Amniotic epithelial cell (primary cell): Measurements from ENCODE around the gene TECPR2.
"Not testable (repeated sequence)": the region's sequence is repeated elsewhere in the genome, so short reads cannot be mapped to it uniquely, and the experiment has no call there.

ENCODE experiments used
- DNase-seq: peaks from one replicate; pipeline ENCODE4 v3.0.0-alpha.2; 2010; ENCODE audit warnings: low read depth

TECPR2 gene

GRCh38 chr14:102528431-102529170, 165.9 kb downstream of the TECPR2 start:
- no peak for DNase-seq

DNA sequence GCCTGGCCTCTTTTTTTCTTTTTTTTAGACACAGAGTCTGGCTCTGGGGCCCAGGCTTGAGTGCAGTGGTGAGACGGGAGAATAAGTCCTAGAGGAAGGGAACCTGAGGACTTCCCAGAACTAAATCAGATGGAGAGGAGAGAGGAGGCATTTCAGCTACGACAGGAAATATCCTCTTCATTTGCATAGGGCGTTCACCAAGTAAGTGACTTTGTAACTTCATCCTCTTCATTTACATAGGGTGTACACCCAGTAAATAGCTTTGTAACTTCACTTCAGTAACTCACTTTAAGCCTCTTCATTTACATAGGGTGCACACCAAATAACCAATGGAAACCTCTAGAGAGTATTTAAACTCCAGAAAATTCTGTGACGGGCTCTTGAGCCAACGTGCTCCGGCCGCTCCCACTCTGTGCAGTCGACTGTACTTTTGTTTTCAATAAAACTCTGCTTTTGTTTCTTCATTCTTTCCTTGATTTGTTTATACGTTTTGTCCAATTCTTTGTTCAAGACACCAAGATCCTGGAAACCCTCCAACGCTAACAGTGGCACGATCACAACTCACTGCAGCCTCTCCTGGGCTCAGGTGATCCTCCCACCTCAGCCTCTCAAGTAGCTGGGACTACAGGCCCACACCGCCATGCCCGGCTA, 168.2 kb downstream of the TECPR2 start:
- no peak for DNase-seq

GRCh38 chr14:102532204-102532658, 169.5 kb downstream of the TECPR2 start:
- DNase-seq: peak; percentile 91

- no peak for DNase-seq
Observed at GRCh38 chr14:102537981-102538601, 175.3 kb downstream of the TECPR2 start.

DNA sequence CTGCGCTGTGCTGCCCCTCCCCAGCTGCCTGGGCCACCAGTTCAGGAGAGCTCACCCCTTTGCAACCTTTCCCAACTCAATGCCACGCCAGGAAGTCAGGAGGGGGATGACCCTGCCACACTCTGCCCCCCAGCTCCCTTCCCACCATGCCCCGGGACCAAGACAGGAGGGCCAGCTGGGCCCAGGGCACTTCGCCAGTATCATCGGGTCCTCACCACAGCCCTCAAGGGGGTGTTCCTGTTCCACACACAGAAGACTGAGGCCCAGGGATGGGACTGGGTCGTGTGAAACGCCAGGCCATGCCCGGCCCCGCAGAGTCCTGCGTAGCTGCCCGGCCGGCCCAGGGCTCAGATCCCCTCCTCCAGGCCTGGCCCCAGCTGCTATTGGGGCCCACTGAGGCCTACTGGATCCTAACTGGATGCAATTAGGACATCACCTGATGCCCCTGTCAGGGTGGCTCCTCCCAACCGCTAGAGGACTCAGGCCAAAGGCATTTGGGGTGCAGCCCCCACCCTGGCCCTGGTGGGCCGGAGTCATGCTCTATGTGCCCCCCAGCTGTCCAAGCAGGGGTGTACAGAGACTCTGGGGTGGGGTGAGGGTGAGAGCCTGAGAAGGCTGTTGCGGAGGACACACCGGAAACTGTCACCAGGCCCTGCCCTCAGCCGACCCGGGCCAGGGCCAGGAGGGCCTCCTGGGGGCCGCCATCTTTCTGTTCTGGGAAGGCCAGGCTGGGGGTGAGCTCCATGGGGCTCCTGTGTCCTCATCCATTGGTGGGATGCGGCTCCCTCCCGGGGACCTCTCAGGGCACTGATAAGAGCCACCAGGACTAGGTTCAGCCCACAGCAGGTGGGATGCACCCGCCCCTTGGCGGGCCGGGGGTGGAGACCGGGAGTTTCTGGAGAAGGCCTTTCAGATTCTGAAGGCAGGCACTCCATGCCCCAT, 176.1 kb downstream of the TECPR2 start:
- DNase-seq: no peak

DNA sequence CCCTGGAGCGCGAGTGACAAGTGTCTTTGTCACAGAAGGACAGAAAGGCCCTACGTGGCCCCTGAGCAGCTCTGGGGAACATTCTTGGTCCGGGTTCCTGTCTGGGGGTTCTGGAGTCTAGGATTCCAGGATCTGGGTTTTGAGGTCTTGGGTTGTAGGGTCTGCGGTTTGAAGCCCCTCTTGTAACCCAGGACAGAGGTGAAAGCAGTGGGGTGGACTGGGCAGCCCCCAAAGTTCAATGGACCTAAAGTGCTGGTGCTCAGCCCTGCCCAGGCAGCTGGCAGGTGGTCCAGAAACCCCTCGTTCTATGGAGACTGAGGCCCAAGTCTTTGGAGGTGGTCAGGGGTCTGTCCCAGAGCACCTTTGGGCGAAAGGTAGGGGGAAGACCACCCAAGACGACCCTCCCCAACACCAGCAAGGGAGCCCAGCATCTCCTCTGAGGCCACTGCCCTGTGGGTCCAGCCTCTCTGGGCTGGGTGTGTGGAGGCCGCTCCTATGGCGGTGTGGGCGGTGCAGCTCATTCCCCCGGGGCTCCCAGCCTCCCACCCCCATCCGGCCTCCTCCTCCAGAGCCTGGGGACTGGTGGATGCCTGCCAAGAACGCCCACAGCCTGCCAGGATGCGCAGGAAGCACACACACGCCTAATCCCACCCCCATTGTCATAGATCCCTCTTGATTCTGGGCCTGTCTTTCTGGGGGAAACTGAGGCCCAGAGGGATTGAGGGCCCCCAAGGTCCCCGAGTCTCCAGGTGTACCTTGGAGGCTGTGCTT, 177.0 kb downstream of the TECPR2 start:
- DNase-seq: peak; percentile 71

DNA sequence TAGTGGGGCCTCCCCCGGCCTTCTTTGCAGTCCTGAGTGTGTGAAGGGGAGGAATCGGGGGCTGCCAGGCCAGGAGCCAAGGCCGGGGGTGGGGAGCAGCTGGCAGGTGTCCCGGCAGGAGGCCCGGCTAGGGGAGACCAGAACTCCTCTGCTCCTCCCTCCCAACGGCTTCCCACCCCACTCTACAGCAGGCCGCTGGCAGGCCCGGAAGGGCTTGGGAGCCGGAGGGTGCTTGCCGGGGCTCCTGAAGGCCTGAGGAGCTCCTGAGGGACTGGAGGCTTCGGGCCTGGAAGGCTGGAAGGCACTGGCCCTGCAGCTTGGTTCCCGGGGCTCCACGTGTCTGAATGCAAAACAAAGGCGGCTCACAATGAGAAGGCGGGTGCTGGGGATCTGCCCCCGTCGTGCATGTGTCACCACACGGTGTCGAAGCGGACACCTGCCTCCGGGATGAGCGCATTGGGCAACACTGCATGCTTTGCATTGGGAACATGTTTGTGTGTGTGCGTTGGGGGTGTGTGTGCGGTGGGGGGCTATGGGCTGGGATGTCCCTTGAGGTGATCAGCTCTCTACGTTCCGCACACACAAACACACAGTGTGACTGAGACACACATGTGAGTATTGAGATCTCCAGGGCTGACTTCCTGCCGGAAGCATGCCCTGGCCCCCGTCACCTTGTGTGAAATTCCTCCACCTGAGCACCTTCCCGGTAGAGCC, 177.7 kb downstream of the TECPR2 start:
- DNase-seq: peak; percentile 57

DNA sequence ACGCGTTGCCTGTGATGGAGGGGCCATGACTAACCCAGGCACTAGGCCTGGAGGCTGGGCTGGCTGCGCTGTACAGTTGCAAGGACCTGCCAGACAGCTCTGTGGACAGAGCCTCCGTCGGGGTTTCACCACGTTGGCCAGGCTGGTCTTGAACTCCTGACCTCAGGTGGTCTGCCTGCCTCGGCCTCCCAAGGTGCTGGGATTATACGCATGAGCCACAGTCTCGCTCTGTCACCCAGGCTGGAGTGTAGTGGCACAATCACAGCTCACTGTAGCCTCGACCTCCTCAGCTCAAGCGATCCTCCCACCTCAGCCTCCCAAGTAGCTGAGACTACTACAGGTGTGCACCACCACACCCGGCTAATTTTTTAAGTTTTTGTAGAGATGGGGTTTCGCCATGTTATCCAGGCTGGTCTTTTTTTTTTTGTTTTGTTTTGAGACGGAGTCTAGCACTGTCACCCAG, 178.3 kb downstream of the TECPR2 start:
- DNase-seq: not testable (repeated sequence)

GRCh38 chr14:102541771-102542170, 179.0 kb downstream of the TECPR2 start:
- no peak for DNase-seq

GRCh38 chr14:102544046-102544746, 181.5 kb downstream of the TECPR2 start:
- DNase-seq: no peak

DNA sequence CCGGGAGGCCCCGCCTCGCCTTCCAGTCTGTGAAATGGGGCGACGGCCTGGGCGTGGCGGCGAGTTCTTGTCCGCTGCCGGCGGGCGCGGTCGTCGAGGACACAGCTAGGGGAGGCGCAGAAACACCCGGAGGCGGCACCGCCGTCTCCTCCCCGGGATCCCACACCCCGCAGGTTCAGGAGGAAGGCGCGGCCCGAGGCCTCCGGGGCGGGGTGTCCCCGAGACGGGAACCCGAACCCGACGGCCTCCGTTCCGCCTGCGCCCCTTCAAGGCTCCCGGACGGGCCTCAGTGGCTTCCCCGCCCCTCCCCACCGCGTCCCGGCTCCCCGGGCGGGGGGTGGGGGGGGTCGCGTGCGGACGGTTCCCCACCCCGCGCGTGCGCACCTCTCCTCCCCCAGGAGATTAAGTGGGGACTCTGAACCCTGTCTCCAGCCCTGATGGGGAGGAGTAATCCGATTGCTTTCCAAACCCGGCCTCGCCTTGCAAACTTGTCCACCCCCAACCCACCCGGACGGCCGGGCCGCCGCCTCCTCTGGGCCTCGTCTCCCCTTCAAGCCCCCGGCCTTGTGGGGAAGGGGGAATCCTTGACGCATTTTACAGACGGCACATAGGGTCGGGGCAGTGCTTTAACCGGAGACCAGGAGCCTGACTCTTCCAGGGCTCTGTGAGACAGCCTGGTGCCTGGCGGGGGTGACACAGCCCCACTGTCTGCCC, 182.2 kb downstream of the TECPR2 start:
- DNase-seq: no peak

DNA sequence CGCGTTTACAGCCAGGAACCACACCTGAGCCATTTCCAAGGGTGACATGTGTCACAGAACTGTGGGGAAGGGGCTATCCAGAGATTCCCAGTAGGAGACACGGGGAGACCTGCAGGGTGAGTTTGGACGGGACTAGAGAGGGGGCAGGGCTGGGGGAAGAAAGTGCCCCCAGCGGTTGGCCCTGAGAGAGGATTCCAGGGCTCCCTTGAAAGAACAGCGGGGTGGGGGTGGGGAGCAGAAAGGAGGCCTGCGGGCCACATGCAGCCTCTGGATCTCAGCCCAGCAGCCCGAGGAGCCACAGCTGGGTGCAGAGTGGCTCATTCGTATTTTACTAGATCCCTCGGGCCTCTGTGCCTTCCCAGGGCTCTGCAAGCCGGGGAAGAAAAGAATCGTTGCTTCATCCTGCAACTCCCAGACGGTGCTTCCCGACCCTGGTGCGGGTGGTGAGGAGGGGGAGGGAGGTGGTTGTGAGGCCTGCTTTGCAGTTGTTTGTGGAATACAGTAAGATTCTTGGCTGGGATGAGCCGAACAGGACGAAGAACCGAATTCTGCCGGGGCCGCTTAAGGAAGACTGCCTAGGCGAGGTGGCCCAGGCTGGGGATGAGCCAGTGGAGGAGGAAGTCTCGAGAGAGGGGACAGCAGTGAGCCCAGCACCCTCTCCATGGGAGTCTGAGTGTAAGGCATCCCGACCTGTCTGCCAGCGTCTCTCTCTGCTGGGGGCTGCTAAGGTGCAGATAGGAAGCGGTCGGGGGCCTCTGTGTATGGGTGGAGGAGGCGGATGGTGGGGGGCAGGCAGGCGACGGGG, 182.9 kb downstream of the TECPR2 start:
- DNase-seq: peak; percentile 65

DNA sequence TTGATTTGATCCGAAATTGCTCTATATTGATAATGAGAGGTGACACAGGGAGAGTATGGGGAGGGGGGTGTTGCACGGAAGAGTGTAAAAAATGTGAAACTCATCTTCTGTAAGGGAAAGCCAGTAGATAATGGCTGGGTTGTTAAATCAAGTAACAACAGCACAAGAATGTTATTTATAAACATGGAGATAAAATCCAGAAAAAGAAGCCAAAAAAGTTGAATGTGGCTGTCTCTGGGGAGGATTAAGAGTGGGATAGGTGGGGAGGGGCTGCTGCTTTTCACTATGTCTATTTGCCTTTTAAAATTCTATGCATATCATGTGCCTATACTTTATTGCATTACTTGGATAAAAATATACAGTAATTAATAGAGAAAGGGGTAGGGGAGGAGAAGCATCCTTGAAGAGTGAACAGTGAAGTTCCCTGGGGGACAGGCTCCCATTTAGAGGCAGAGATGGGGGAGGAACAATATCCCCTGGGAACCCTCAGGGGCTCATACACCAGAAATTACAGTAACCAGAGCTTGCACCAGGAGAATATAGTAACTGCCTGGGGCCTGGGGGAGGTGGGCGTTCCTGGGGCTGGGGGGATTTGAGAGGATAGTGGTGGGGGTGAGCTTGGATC, 186.0 kb downstream of the TECPR2 start:
- DNase-seq: no peak

DNA sequence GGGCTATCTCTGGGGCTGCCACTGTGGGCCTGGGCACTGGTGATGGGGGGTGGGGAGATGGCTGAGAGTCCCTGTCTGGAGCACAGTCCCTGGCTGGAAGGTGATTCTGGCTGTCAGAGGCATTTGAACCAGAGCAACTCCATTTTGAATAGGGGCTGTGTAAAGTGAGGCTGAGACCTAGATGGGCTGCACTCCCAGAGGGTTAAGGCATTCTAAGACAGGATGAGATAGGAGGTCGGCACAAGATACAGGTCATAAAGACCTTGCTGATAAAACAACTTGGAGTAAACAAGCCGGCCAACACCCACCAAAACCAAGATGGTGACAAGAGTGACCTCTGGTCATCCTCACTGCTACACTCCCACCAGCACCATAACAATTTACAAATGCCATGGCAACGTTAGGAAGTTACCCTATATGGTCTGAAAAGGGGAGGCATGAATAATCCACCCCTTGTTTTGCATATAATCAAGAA, 188.2 kb downstream of the TECPR2 start:
- DNase-seq: not testable (repeated sequence)
